Measurements from ENCODE around the gene BCL2L12. TPM values are rescaled to one million over a fixed set of nuclear protein-coding genes. Genes with fewer than 3 reads are reported as not detected.

BCL2L12 gene
- total and polyA plus RNA-seq, 2 donors (not counting 1 experiment from before 2014, with no cell fraction given) = 19.9 to 22.1 TPM

- H3K79me2 ChIP-seq (ENCODE audit: control insufficient read depth, insufficient read depth, low read length) = peaks cover 61% of the 10 kb centered on the region
- H3K36me3 ChIP-seq (replicated peaks in 1 of 2; ENCODE audit: control extremely low read depth in 1 of 2, control insufficient read depth in 1 of 2, extremely low read depth in 1 of 2, insufficient read depth in 2 of 2, low read length in 1 of 2) = peaks cover 0 to 40% of the 10 kb centered on the region in 2 experiments
- H4K20me1 ChIP-seq (ENCODE audit: control insufficient read depth, insufficient read depth, low read length, poor library complexity, severe bottlenecking) = peaks cover 71% of the 10 kb centered on the region
- peaks cover 32 to 48% of the 10 kb centered on the region in 2 donors for H3K4me1 ChIP-seq (ENCODE audit: control insufficient read depth in 2 of 2, insufficient read depth in 2 of 2, low read length in 2 of 2)
- H3K4me3 Mint-ChIP-seq = no peak overlapping the region
- H3K9ac ChIP-seq (ENCODE audit: low read length) = no peak overlapping the region
- no peak for ATAC-seq (ENCODE audit: low read depth)
- POLR2A ChIA-PET = interaction anchor here (0.6 to 1.2 kb wide), 3 partner anchors 87 to 296 kb away, joined by 3 to 6 read pairs (median 3); no protein-coding TSS in a partner anchor
- H3K27ac Mint-ChIP-seq = peak overlapping the region; percentile 70
- no peaks in the 10 kb centered on the region for H3K27me3 Mint-ChIP-seq
- intact Hi-C loops (cut with micrococcal nuclease) = loop anchor here (1.0 to 10.0 kb wide), 3 partner anchors 90 to 565 kb away; partner anchors contain the start of genes C19orf73, LIN7B and PPFIA3
- no peaks in the 10 kb centered on the region for H3K27me3 ChIP-seq (replicated peaks in 1 of 4; ENCODE audit: control extremely low read depth in 1 of 4, control insufficient read depth in 3 of 4, insufficient read depth in 4 of 4, low read length in 3 of 4)
- peaks cover 0 to 5% (median 0%) of the 10 kb centered on the region in 3 donors for H3K9me3 ChIP-seq (ENCODE audit: control extremely low read depth in 1 of 3, control insufficient read depth in 2 of 3, insufficient read depth in 1 of 3, low read length in 2 of 3)
- H3K4me3 ChIP-seq (ENCODE audit: control extremely low read depth in 1 of 5, extremely low read depth in 1 of 5, insufficient read depth in 1 of 5, low read depth in 2 of 5, low read length in 4 of 5) = no peak overlapping the region
- H3K4me1 Mint-ChIP-seq = peaks cover 43% of the 10 kb centered on the region
- H3K9me3 Mint-ChIP-seq (ENCODE audit: insufficient read depth) = no peaks in the 10 kb centered on the region
- TF ChIP-seq, protein P1, sequence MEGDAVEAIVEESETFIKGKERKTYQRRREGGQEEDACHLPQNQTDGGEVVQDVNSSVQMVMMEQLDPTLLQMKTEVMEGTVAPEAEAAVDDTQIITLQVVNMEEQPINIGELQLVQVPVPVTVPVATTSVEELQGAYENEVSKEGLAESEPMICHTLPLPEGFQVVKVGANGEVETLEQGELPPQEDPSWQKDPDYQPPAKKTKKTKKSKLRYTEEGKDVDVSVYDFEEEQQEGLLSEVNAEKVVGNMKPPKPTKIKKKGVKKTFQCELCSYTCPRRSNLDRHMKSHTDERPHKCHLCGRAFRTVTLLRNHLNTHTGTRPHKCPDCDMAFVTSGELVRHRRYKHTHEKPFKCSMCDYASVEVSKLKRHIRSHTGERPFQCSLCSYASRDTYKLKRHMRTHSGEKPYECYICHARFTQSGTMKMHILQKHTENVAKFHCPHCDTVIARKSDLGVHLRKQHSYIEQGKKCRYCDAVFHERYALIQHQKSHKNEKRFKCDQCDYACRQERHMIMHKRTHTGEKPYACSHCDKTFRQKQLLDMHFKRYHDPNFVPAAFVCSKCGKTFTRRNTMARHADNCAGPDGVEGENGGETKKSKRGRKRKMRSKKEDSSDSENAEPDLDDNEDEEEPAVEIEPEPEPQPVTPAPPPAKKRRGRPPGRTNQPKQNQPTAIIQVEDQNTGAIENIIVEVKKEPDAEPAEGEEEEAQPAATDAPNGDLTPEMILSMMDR (IDR thresholded peaks at IDR 0.05) = no peak
- no peak for TF ChIP-seq EZH2 (IDR thresholded peaks at IDR 0.05; ENCODE audit: borderline replicate concordance, insufficient read depth, low read depth, low read length, poor library complexity, severe bottlenecking)
- H3K4me2 ChIP-seq (replicated peaks; ENCODE audit: low read depth, low read length, poor library complexity, severe bottlenecking) = peak overlapping the region; percentile 48
- CTCF ChIA-PET = interaction anchor here (0.6 to 3.9 kb wide), 15 partner anchors 10 to 289 kb away, joined by 3 to 28 read pairs (median 4); partner anchors contain the start of genes ADM5, RRAS and SCAF1
- peak overlapping the region; percentile 41 to 93 for H3K27ac ChIP-seq (ENCODE audit: low read length in 2 of 2)
- peak; percentile 24 for DNase-seq
- H2AFZ ChIP-seq (ENCODE audit: insufficient read depth, low read depth, low read length, poor library complexity, severe bottlenecking) = no peak overlapping the region
- WGBS (ENCODE audit: insufficient coverage) = 81% methylated on average over 6 of the region's 10 CpGs
Observed at GRCh38 chr19:49679771-49680413, 14.2 kb downstream of the BCL2L12 start.

Data from B cell (primary cell).